K562 (cell line): ENCODE results near the gene ACSL3. TPM values are rescaled to one million over a fixed set of nuclear protein-coding genes. Genes with fewer than 3 reads are reported as not detected.

Experiments
- ATAC-seq: fragments of 200-7000 bp; cut with Tn5 transposase; 3 replicates; pipeline ENCODE4 v1.9.1; 2020; ENCODE audit warnings: moderate library complexity
- BruUV-seq: library from RNA; stranded (reverse); fragments of 400-500 nt; replicated peaks from 2 replicates; lab custom pipeline; 2021; lab: Mats Ljungman, UMichigan
- CTCF ChIA-PET: fragments of 300-600 bp; formaldehyde crosslinking; extraction: SDS; loops from one replicate; lab custom pipeline; 2021; ENCODE audit warnings: low intra/inter-chr PET ratio; lab: Yijun Ruan, JAX
- POLR2A ChIA-PET: fragments of 300-600, 350-650 bp; sonication (Branson Sonifier 250); formaldehyde crosslinking; extraction: SDS; loops from one replicate; lab custom pipeline; 2021; ENCODE audit warnings: antibody characterized with exemption, inconsistent platforms; lab: Yijun Ruan, JAX
- DNase-seq, 4 experiments: peaks; one replicate each; pipeline versions ENCODE4 v3.0.0 to v3.0.0-alpha.2; 2011 to 2018; ENCODE audit warnings: low spot score in 3 of 4, mixed read lengths in 3 of 4; ENCODE audit errors: extremely low read depth in 1 of 4
- FAIRE-seq: peaks from 2 replicates; lab custom pipeline; 2011; peaks lifted over from hg19 to GRCh38; lab: Jason Lieb, UNC
- H2AFZ ChIP-seq: 2 replicates; pipeline ENCODE4 v1.6.0; 2011; ENCODE audit warnings: low read depth, low read length, control low read depth, inconsistent platforms
- H3K27ac ChIP-seq: fragments of 200-600 bp; 3 replicates; pipeline ENCODE4 v1.8.0; 2011; ENCODE audit warnings: low read depth, mild to moderate bottlenecking, control low read depth, inconsistent platforms, low read length, moderate library complexity, mixed read lengths; ENCODE audit errors: extremely low read depth
- H3K27me3 ChIP-seq, 2 experiments: fragments of 300-600 bp in 1 of 2; 2 replicates in 1 of 2; 3 replicates in 1 of 2; pipeline versions ENCODE4 v1.6.0 to v1.8.0; 2011; ENCODE audit warnings: inconsistent platforms in 2 of 2, low read length in 2 of 2, mild to moderate bottlenecking in 1 of 2, mixed read lengths in 1 of 2, moderate library complexity in 1 of 2; ENCODE audit not compliant: control insufficient read depth in 2 of 2, insufficient read depth in 2 of 2
- H3K36me3 ChIP-seq: fragments of 300-600 bp; 3 replicates; pipeline ENCODE4 v1.8.0; 2011; ENCODE audit warnings: mild to moderate bottlenecking, low read length, inconsistent platforms; ENCODE audit not compliant: control insufficient read depth, insufficient read depth
- H3K4me1 ChIP-seq, 2 experiments: fragments of 200-600 bp in 1 of 2; replicated peaks in 1 of 2; 2 replicates in 1 of 2; 3 replicates in 1 of 2; pipeline versions ENCODE4 v1.5.1 to v1.8.0; 2011; ENCODE audit warnings: inconsistent platforms in 2 of 2, low read length in 2 of 2, mild to moderate bottlenecking in 1 of 2, mixed read lengths in 1 of 2, moderate library complexity in 1 of 2; ENCODE audit not compliant: control insufficient read depth in 2 of 2, insufficient read depth in 2 of 2
- H3K4me2 ChIP-seq: 2 replicates; pipeline ENCODE4 v1.6.1; 2011; ENCODE audit warnings: low read length, control low read depth, inconsistent platforms, mixed read lengths; ENCODE audit not compliant: insufficient read depth
- H3K4me3 ChIP-seq: fragments of 200-600 bp; sonication (generic), shearing (Covaris generic); 2 replicates; pipeline ENCODE4 v1.5.1; 2016; ENCODE audit warnings: control low read depth, inconsistent platforms
- H3K79me2 ChIP-seq: fragments of 200-600 bp; 3 replicates; pipeline ENCODE4 v1.8.0; 2011; ENCODE audit warnings: low read length, inconsistent platforms; ENCODE audit not compliant: control insufficient read depth, insufficient read depth
- H3K9ac ChIP-seq, 2 experiments: 2 replicates each; pipeline versions ENCODE4 v1.6.0 to v1.6.1; 2011; ENCODE audit warnings: low read depth in 2 of 2, low read length in 2 of 2, control low read depth in 1 of 2, inconsistent platforms in 1 of 2, mild to moderate bottlenecking in 1 of 2, mixed read lengths in 1 of 2; ENCODE audit not compliant: insufficient read depth in 1 of 2
- H3K9me1 ChIP-seq: one replicate; pipeline ENCODE4 v1.6.0; 2011; ENCODE audit warnings: inconsistent platforms, mild to moderate bottlenecking, low read length, moderate library complexity; ENCODE audit not compliant: control insufficient read depth, insufficient read depth
- H3K9me3 ChIP-seq: replicated peaks from 2 replicates; pipeline ENCODE4 v1.5.1; 2011; ENCODE audit warnings: low read depth, low read length, inconsistent platforms; ENCODE audit not compliant: control insufficient read depth, insufficient read depth
- H4K20me1 ChIP-seq: replicated peaks from 2 replicates; pipeline ENCODE4 v1.6.1; 2011; ENCODE audit warnings: low read length, inconsistent platforms, mixed read lengths; ENCODE audit not compliant: control insufficient read depth, insufficient read depth
- CREB1 ChIP-seq, 2 experiments: sonication (generic) in 1 of 2; formaldehyde crosslinking in 1 of 2; IDR thresholded peaks; 2 replicates each; pipeline versions ENCODE4 v1.6.1 to v1.8.0; 2012 to 2022; ENCODE audit warnings: inconsistent platforms in 1 of 2, mild to moderate bottlenecking in 1 of 2, missing genetic modification reagents in 1 of 2, moderate library complexity in 1 of 2
- FOXO4 ChIP-seq: fragments of 450-650 bp; formaldehyde crosslinking; IDR thresholded peaks from 2 replicates; pipeline ENCODE4 v1.4.0; 2020; ENCODE audit warnings: mild to moderate bottlenecking, moderate library complexity
- MEF2A ChIP-seq: IDR thresholded peaks from 2 replicates; pipeline ENCODE4 v1.6.1; 2011; ENCODE audit warnings: low read depth, mild to moderate bottlenecking, low read length, moderate library complexity; ENCODE audit not compliant: control insufficient read depth
- MLX ChIP-seq, 2 experiments: fragments of 450-650 bp in 1 of 2; sonication (generic) in 1 of 2; formaldehyde crosslinking; conservative IDR thresholded peaks; 2 replicates each; pipeline versions ENCODE4 v1.4.0 to v1.8.1; 2020 to 2022; ENCODE audit warnings: mild to moderate bottlenecking in 1 of 2, missing genetic modification reagents in 1 of 2
- ZNF274 ChIP-seq: IDR thresholded peaks from 2 replicates; pipeline ENCODE4 v1.6.1; 2011; ENCODE audit warnings: low read depth, mild to moderate bottlenecking, low read length, moderate library complexity, borderline replicate concordance
- WGBS: fragments of 100-300 bp; shearing (Covaris generic); methylation state at CpG from one replicate; pipeline ENCODE4 v1.1.6; 2016; ENCODE audit warnings: low coverage, mixed read lengths; ENCODE audit not compliant: insufficient coverage; ENCODE audit errors: missing lambda C conversion rate; 5-methylcytosine and 5-hydroxymethylcytosine counted together
- in situ Hi-C: fragments of 300-500 bp; cut with MboI; formaldehyde crosslinking; loops from 4 replicates; pipeline ENCODE4 v1.15.0; 2018; ENCODE audit warnings: inconsistent platforms, mixed read lengths
- intact Hi-C: fragments of 100-400 bp; cut with micrococcal nuclease; formaldehyde crosslinking; loops from 2 replicates; pipeline ENCODE4 v1.14.2; 2022
- polyA plus RNA-seq, 8 experiments: library from polyadenylated mRNA; depleted of rRNA in 4 of 8; stranded (reverse) in 5 of 8; unstranded in 3 of 8; fragments of >200 nt; fragmentation: Nextera tagmentation in 2 of 8; fragmentation: Illumina TruSeq in 1 of 8; extraction: Ambion mirVana in 2 of 8; extraction: Trizol in 1 of 8; gene quantifications; 2 replicates each; pipeline versions ENCODE4 v1.2.1 to v1.2.3, GENCODE V29; 2011 to 2014; ENCODE audit warnings: inconsistent platforms in 1 of 8, missing spikeins in 1 of 8
- total RNA-seq, 7 experiments: library from RNA; depleted of rRNA in 6 of 7; stranded (reverse); fragments of >200 nt in 6 of 7; fragmentation: Illumina TruSeq in 2 of 7; extraction: Trizol in 2 of 7; gene quantifications; 2 replicates each; pipeline versions ENCODE4 v1.2.1 to v1.2.3, GENCODE V29; 2011 to 2021; ENCODE audit warnings: low replicate concordance in 1 of 7
- TF ChIP-seq, protein P1 (sequence below): sonication (generic); formaldehyde crosslinking; IDR thresholded peaks from 2 replicates; pipeline ENCODE4 v1.4.0; 2020; ENCODE audit warnings: mild to moderate bottlenecking, missing genetic modification reagents
- TF ChIP-seq, protein P2 (sequence below): sonication (generic); formaldehyde crosslinking; IDR thresholded peaks from 2 replicates; pipeline ENCODE4 v1.8.1; 2022; ENCODE audit warnings: missing genetic modification reagents
- TF ChIP-seq, protein P3 (sequence below): sonication (generic); formaldehyde crosslinking; IDR thresholded peaks from 2 replicates; pipeline ENCODE4 v1.8.1; 2023; ENCODE audit warnings: missing genetic modification reagents, mild to moderate bottlenecking, borderline replicate concordance

ACSL3 gene
- total and polyA plus RNA-seq, 9 of the 15 experiments (the other 6 are each of a cell fraction or from before 2014, with no cell fraction given) = 21.3 to 123 (median 85.2) TPM

- no TSS peak for BruUV-seq
- no peaks in the 10 kb centered on the region for H3K27me3 ChIP-seq
- H3K9me1 ChIP-seq = no peaks in the 10 kb centered on the region
- no peaks in the 10 kb centered on the region for H3K79me2 ChIP-seq
- H3K27ac ChIP-seq = no peak overlapping the region
- DNase-seq = no peak
- H3K9ac ChIP-seq = no peak overlapping the region
- CTCF ChIA-PET = no interaction called here
- intact Hi-C loops = no loop called here
- H3K4me1 ChIP-seq = no peaks in the 10 kb centered on the region
- in situ Hi-C loops = loop anchor here (25.0 kb wide), 1 partner anchor 862 kb away; no protein-coding TSS in a partner anchor
- no peaks in the 10 kb centered on the region for H3K9me3 ChIP-seq
- H4K20me1 ChIP-seq = no peaks in the 10 kb centered on the region
- no peak for FAIRE-seq
- no peaks in the 10 kb centered on the region for H3K36me3 ChIP-seq
- ATAC-seq = no peak
- WGBS = 58% methylated on average over 3 of the region's 3 CpGs
- H3K4me3 ChIP-seq = no peak overlapping the region
- no peak overlapping the region for H3K4me2 ChIP-seq
- H2AFZ ChIP-seq = no peak overlapping the region
- POLR2A ChIA-PET = interaction anchor here (0.6 kb wide), 1 partner anchor 10 kb away, joined by 3 read pairs; no protein-coding TSS in a partner anchor
- TF ChIP-seq, protein P1, sequence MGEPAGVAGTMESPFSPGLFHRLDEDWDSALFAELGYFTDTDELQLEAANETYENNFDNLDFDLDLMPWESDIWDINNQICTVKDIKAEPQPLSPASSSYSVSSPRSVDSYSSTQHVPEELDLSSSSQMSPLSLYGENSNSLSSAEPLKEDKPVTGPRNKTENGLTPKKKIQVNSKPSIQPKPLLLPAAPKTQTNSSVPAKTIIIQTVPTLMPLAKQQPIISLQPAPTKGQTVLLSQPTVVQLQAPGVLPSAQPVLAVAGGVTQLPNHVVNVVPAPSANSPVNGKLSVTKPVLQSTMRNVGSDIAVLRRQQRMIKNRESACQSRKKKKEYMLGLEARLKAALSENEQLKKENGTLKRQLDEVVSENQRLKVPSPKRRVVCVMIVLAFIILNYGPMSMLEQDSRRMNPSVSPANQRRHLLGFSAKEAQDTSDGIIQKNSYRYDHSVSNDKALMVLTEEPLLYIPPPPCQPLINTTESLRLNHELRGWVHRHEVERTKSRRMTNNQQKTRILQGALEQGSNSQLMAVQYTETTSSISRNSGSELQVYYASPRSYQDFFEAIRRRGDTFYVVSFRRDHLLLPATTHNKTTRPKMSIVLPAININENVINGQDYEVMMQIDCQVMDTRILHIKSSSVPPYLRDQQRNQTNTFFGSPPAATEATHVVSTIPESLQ (CRISPR knock-in tag) = no peak
- TF ChIP-seq MEF2A (no peak), ZNF274 (no peak), MLX (CRISPR knock-in tag; conservative IDR thresholded peaks at IDR 0.05) (no peak), CREB1 (IDR thresholded peaks at IDR 0.05) (no peak), CREB1 (CRISPR knock-in tag; IDR thresholded peaks at IDR 0.05) (no peak), FOXO4 (no peak)
- TF ChIP-seq, protein P2, sequence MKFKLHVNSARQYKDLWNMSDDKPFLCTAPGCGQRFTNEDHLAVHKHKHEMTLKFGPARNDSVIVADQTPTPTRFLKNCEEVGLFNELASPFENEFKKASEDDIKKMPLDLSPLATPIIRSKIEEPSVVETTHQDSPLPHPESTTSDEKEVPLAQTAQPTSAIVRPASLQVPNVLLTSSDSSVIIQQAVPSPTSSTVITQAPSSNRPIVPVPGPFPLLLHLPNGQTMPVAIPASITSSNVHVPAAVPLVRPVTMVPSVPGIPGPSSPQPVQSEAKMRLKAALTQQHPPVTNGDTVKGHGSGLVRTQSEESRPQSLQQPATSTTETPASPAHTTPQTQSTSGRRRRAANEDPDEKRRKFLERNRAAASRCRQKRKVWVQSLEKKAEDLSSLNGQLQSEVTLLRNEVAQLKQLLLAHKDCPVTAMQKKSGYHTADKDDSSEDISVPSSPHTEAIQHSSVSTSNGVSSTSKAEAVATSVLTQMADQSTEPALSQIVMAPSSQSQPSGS (CRISPR knock-in tag) = no peak
- TF ChIP-seq, protein P3, sequence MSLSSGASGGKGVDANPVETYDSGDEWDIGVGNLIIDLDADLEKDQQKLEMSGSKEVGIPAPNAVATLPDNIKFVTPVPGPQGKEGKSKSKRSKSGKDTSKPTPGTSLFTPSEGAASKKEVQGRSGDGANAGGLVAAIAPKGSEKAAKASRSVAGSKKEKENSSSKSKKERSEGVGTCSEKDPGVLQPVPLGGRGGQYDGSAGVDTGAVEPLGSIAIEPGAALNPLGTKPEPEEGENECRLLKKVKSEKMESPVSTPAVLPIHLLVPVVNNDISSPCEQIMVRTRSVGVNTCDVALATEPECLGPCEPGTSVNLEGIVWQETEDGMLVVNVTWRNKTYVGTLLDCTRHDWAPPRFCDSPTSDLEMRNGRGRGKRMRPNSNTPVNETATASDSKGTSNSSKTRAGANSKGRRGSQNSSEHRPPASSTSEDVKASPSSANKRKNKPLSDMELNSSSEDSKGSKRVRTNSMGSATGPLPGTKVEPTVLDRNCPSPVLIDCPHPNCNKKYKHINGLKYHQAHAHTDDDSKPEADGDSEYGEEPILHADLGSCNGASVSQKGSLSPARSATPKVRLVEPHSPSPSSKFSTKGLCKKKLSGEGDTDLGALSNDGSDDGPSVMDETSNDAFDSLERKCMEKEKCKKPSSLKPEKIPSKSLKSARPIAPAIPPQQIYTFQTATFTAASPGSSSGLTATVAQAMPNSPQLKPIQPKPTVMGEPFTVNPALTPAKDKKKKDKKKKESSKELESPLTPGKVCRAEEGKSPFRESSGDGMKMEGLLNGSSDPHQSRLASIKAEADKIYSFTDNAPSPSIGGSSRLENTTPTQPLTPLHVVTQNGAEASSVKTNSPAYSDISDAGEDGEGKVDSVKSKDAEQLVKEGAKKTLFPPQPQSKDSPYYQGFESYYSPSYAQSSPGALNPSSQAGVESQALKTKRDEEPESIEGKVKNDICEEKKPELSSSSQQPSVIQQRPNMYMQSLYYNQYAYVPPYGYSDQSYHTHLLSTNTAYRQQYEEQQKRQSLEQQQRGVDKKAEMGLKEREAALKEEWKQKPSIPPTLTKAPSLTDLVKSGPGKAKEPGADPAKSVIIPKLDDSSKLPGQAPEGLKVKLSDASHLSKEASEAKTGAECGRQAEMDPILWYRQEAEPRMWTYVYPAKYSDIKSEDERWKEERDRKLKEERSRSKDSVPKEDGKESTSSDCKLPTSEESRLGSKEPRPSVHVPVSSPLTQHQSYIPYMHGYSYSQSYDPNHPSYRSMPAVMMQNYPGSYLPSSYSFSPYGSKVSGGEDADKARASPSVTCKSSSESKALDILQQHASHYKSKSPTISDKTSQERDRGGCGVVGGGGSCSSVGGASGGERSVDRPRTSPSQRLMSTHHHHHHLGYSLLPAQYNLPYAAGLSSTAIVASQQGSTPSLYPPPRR = no peak
Measured at GRCh38 chr2:222949690-222950323, 89.0 kb downstream of the ACSL3 start.
